GM21825 (cell line): ENCODE data around the gene MEX3A.
A peak's percentile ranks its signal among the peaks of the same experiment; 100 is the strongest.

Source experiments
- ATAC-seq: cut with Tn5 transposase; IDR thresholded peaks from one replicate; pipeline ENCODE4 v1.9.1; 2021; ENCODE audit warnings: mild to moderate bottlenecking, moderate library complexity; ENCODE audit not compliant: unreplicated experiment

Gene MEX3A

GRCh38 chr1:156104065-156104810, 22.0 kb upstream of the MEX3A start:
- no peak for ATAC-seq

DNA sequence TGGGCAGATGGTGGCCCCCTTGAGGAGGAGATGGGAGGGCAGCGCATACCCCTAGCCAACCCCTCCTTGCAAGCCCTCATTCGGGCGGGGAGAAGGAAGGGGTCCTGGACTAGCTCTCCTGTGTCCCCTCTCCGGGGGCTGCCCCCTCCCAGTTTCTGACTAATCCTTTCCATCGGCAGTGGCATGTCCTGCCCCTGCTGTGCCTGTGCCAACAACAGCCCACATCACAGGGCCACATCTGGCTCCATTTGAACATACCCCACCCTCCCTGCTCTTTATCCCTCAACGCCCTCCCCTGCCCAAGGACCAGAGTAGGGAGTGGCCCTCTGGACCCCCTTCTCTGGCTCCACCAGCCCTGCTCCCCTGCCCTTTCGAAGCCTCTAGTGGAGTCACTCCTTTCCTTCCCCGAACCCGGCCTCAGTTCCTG, 21.3 kb upstream of the MEX3A start:
- no peak for ATAC-seq

DNA sequence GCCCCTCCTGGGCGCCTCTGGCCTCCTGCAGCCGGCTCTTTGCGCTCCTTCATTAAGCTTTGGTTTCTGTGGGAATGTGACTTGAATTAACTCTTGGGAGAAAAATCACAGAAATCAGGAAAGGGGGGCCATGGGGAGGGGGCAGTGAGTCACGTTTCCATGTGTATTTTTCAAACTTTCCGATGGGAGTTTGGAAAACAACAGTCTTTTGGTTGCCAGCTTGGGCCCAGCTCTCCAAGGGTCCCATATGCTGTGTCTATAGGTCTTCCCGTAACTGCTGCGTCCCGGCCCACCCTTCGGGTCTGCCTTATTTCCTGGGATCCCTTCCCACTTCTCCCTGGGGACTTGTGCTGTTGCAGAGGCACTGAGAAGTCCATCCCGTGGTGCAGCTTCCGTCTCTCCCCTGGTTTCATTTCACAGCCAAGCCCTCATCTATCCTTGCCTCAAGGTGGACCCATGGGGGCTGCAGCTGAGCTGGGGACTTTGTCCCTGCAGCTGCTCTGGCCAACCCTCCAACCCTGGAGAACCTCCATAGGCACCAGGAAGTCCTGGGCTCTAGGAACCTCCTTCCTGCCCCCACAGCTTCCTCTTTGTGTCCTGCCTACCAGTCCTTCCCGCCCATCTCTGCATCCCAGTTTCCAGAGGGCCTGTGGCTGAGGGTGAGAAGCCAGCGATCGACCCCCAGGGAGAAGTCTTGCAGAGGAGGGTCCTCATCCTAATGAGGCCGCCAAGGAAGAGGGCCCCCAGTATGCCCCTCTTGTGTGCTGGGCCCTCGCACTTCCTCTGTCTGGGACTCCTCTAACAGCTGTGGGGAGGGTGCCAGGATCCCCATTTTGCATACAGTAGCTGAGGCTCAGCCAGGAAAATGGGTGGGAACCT, 20.6 kb upstream of the MEX3A start:
- ATAC-seq: no peak

DNA sequence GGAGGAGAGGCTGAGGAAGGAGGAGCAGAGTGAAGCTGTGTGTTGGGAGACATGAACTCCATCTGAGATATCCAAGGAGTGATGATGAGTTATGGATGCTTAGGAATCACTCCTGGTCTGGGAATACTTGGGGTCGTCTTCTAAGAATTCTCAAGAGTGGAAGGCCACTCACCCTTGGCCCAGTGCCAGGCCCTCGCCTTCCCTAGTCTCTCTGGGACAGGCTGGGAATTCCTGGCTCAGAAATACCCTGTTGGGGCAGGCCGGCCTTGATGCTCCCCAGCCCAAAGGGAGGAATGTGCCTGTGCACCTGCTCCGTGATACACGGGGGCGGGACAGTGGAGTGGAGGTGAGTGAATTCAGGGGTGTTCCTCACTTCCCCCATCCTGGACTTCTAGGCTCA, 19.6 kb upstream of the MEX3A start:
- no peak for ATAC-seq

GRCh38 chr1:156100205-156100995, 18.1 kb upstream of the MEX3A start:
- no peak for ATAC-seq

GRCh38 chr1:156099282-156099681, 17.0 kb upstream of the MEX3A start:
- no peak for ATAC-seq

DNA sequence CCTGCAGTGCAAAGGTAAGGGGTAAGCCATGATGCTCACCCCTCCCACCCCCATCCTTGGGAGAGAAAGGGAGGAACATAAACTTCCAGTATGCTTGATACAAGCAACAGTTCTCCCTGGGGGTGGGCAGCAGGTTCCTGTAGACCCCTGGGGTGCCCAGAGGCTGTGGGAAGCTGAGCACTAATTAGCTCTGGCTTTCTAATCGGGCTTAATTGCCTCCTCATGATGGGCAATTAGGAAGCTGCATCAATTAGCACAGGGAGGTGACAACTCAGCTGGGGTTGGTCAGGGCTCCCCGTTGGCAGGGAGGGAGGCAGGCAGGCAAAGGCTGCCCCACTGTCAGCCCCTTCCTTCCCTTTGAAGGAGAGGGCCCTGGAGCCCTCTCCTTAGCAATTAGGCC, 16.5 kb upstream of the MEX3A start:
- ATAC-seq: no peak

DNA sequence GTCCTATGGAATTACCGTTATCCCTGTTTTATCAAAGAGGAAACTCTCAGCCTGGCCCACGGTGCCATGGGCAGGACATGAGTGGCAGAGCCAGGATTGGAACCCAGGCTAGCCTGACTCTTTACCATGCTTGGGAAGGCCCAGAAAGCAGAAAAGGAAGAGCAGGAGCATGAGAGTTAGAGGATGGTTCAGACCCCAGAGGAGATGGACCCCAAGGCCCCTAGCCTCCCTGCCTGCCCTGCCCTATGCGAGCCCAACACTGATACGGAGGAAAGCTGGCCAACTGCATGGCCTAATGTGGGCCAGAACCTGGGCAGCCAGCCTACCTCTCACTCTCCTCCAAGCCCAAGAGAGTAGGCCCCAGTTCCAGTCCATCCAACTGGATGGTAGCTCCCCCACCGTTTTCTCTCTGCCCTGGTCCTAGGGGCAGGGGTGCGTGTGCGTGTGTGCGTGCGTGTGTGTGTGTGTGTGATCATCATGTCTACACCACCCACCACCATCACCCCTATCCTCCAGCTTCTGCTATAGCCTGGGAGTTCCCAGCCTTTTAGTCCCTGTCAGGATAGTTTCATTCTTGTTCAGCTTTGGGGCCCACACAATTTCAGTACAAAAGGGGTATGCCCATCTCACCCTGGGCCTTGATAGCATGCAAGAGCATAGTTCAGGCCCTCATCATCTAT, 15.4 kb upstream of the MEX3A start:
- ATAC-seq: no peak

DNA sequence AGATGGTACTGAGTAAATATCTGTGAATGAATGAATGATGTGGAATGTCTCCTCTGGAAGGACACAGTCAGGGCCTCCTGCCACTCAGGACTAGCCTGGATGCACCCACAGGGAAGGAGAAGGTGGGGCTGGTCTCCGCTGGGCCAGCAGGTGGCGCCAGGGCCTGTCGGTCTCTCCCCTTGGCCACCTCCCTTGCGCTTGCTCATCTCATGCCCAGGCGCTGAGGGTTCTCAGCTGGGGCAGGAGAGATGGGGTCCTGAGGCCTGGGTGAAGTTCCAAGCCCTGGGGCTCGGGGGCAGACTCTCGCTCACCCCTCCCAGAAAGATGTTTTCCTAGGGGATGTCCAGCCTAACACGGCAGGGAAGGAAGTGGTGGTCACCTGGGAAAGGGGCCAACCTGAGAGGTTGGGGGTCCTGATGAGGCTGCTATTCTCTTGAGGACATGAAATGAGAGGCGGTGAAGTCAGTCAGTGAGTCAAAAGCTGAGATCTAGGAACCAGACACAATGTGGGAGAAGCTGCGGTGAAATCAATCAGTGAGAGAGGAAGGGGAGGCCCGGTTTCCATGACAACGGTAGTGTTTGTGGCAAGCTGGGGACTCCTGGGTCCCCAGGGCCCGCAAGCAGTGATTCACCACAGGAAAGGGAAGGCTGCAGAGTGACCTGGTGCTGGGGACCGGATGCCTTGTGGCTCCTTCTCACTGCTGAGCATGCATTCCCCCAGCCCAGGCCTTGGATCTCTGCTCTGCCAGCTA, 14.6 kb upstream of the MEX3A start:
- peak; percentile 58 for ATAC-seq

GRCh38 chr1:156095906-156096508, 13.7 kb upstream of the MEX3A start:
- no peak for ATAC-seq

DNA sequence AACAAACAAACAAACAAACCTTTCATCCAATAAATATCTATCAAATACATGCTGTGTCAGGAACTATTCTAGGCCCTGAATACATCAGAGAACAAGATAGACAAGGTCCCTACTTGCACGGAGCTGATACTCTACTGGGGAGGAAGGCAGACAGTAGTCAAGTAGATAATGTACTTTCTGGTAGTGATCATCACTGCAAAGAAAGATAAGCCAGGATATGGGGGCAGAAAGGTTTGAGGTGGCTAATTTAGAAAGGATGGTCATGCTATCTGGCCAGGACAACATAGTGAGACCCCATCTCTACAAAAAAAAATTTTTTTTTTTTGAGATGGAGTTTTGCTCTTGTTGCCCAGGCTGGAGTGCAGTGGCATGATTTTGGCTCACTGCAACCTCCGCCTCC, 9.3 kb upstream of the MEX3A start:
- no peak for ATAC-seq

DNA sequence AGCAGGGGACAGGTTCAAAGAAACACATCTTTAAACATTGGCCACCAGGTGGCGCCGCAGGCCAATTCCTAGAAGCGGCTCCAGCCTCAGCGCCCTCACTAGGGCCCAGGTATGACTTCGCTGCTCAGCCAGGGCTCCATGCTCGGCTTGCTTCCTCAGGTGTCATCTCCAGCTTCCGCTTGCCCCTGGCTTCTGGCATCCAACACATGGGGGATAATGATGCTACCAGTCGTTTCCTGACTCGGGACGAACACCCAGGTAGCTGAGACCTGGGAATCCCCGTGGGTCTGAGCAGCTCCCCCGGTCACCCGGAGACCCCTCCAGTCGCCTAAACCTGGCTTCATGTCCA, 8.5 kb upstream of the MEX3A start:
- ATAC-seq: peak; percentile 70

- no peak for ATAC-seq
These were observed 8.0 kb upstream of the MEX3A start for GRCh38 chr1:156090138-156090839.

DNA sequence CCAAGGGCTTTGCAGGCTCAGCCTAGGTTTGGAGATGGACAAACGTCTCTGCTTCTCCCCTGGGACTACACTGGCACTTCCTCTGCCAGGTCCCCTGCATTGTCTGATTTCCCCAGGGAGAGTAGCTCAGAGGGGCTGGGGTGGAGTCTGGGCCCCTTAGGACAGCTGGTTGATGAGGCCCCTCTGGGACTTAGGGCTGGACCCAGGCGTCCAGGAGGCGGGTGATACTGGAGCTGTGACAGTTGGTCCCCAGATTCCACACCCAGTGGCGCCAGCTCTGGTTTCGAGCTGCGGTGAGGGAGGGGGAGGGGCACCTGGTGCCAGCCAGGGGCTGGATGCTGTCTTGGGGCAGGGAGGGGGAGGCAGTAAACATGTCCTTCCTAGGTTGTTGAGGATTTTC, 7.4 kb upstream of the MEX3A start:
- no peak for ATAC-seq

DNA sequence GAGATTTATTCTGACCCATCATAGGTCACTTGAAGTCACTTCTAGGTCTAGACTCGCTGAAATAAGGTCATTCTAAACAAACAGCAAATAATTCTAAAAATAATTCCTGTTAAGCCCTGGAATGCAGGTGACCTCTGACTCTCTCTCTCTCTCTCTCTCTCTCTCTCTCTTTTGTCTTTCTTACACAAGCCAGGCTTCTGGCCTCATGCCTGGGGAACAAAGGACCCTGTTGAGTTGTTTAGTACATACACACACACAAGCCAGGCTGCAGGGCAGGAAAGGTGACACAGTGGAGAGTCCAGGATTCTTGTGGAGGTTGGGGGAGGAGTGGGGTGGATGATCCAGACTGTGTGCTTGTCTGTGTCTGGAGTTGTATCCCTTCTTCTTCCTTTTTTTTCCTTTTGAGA, 4.0 kb upstream of the MEX3A start:
- no peak for ATAC-seq

- ATAC-seq: no peak
These were observed 1.8 kb upstream of the MEX3A start for GRCh38 chr1:156083800-156084790.

GRCh38 chr1:156081917-156082308, 352 bp downstream of the MEX3A start:
- ATAC-seq: no peak
